ENCODE measurements around the gene NFKBIE. TPM values are rescaled to one million over a fixed set of nuclear protein-coding genes. Genes with fewer than 3 reads are reported as not detected.

Gene NFKBIE
- total RNA-seq, 2 experiments from 2014 or later, result 13.3 to 17.9 TPM

GRCh38 chr6:44285552-44286284 lies 20.4 kb upstream of the NFKBIE start:
- TF ChIP-seq, protein P1, sequence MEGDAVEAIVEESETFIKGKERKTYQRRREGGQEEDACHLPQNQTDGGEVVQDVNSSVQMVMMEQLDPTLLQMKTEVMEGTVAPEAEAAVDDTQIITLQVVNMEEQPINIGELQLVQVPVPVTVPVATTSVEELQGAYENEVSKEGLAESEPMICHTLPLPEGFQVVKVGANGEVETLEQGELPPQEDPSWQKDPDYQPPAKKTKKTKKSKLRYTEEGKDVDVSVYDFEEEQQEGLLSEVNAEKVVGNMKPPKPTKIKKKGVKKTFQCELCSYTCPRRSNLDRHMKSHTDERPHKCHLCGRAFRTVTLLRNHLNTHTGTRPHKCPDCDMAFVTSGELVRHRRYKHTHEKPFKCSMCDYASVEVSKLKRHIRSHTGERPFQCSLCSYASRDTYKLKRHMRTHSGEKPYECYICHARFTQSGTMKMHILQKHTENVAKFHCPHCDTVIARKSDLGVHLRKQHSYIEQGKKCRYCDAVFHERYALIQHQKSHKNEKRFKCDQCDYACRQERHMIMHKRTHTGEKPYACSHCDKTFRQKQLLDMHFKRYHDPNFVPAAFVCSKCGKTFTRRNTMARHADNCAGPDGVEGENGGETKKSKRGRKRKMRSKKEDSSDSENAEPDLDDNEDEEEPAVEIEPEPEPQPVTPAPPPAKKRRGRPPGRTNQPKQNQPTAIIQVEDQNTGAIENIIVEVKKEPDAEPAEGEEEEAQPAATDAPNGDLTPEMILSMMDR (IDR thresholded peaks at IDR 0.05), result no peak
- intact Hi-C loops (cut with micrococcal nuclease), result no loop called here
- POLR2A ChIA-PET, result interaction anchor here (1.1 kb wide), 1 partner anchor 15 kb away, joined by 3 read pairs; no protein-coding TSS in a partner anchor
- no peaks in the 10 kb centered on the region for H3K4me1 Mint-ChIP-seq (ENCODE audit: low read depth)
- no peaks in the 10 kb centered on the region for H3K36me3 Mint-ChIP-seq (ENCODE audit: low read depth)
- DNase-seq (no peak), ATAC-seq (no peak)
- H3K27ac Mint-ChIP-seq, result no peak overlapping the region
- CTCF ChIA-PET, result interaction anchor here (0.6 to 1.6 kb wide), 3 partner anchors 18 to 19 kb away, joined by 3 to 4 read pairs (median 3); no protein-coding TSS in a partner anchor
- H3K9me3 Mint-ChIP-seq, result no peaks in the 10 kb centered on the region
- peaks cover 37% of the 10 kb centered on the region for H3K27me3 Mint-ChIP-seq
- H3K4me3 Mint-ChIP-seq, result no peak overlapping the region

DNA sequence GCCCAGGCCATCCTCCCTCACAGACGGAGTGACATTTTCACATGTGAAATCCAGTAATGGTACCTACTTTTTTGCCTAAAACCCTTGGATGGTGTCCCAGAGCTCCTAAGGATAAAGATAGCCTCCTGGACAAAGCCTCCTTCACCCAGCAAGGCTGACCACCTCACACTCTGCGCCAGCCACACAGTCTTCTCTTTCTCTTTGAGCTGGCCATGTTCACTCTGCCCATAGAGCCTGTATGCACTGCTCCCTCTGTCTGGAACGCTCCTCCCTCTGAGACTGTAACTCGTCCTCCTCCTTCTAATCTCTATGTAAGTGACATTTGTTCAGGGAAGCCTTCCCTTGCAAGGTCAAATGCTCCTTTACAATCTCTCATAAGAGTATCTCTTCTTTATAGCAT lies 19.5 kb upstream of the NFKBIE start:
- ChIA-PET POLR2A (interaction anchor here (1.1 kb wide), 1 partner anchor 16 kb away, joined by 3 read pairs; no protein-coding TSS in a partner anchor), CTCF (interaction anchor here (0.6 to 1.6 kb wide), 2 partner anchors 17 to 20 kb away, joined by 3 read pairs; no protein-coding TSS in a partner anchor)
- H3K4me3 Mint-ChIP-seq, result no peak overlapping the region
- no peak for ATAC-seq
- H3K27me3 Mint-ChIP-seq, result peaks cover 31% of the 10 kb centered on the region
- H3K27ac Mint-ChIP-seq, result no peak overlapping the region
- no peak for DNase-seq
- no peaks in the 10 kb centered on the region for H3K9me3 Mint-ChIP-seq
- no peaks in the 10 kb centered on the region for H3K36me3 Mint-ChIP-seq (ENCODE audit: low read depth)
- TF ChIP-seq, protein P1 (IDR thresholded peaks at IDR 0.05), result no peak
- intact Hi-C loops (cut with micrococcal nuclease), result no loop called here
- H3K4me1 Mint-ChIP-seq (ENCODE audit: low read depth), result no peaks in the 10 kb centered on the region

- CTCF ChIA-PET, result interaction anchor here (1.1 to 1.6 kb wide), 2 partner anchors 16 to 54 kb away, joined by 3 read pairs; no protein-coding TSS in a partner anchor
- no peaks in the 10 kb centered on the region for H3K36me3 Mint-ChIP-seq (ENCODE audit: low read depth)
- no peaks in the 10 kb centered on the region for H3K9me3 Mint-ChIP-seq
- H3K27ac Mint-ChIP-seq, result no peak overlapping the region
- POLR2A ChIA-PET, result interaction anchor here (0.9 to 1.1 kb wide), 2 partner anchors 15 to 495 kb away, joined by 3 read pairs; no protein-coding TSS in a partner anchor
- DNase-seq (no peak), ATAC-seq (no peak)
- intact Hi-C loops (cut with micrococcal nuclease), result no loop called here
- peaks cover 34% of the 10 kb centered on the region for H3K27me3 Mint-ChIP-seq
- H3K4me3 Mint-ChIP-seq, result no peak overlapping the region
- TF ChIP-seq, protein P1 (IDR thresholded peaks at IDR 0.05), result no peak
- no peaks in the 10 kb centered on the region for H3K4me1 Mint-ChIP-seq (ENCODE audit: low read depth)
These were observed 18.8 kb upstream of the NFKBIE start for GRCh38 chr6:44284121-44284520.

- Mint-ChIP-seq H3K4me3 (no peak overlapping the region), H3K36me3 (ENCODE audit: low read depth) (no peaks in the 10 kb centered on the region), H3K27ac (no peak overlapping the region), H3K9me3 (no peaks in the 10 kb centered on the region), H3K27me3 (peaks cover 33% of the 10 kb centered on the region), H3K4me1 (ENCODE audit: low read depth) (no peaks in the 10 kb centered on the region)
- intact Hi-C loops (cut with micrococcal nuclease), result no loop called here
- TF ChIP-seq, protein P1 (IDR thresholded peaks at IDR 0.05), result no peak
- ATAC-seq, result no peak
- CTCF ChIA-PET, result interaction anchor here (0.8 to 2.1 kb wide), 4 partner anchors 11 to 58 kb away, joined by 3 to 6 read pairs (median 4); no protein-coding TSS in a partner anchor
- POLR2A ChIA-PET, result no interaction called here
- DNase-seq, result no peak
These were observed 13.7 kb upstream of the NFKBIE start for GRCh38 chr6:44278774-44279697.

All from activated CD8-positive, alpha-beta T cell treated with anti-CD3 and anti-CD28 coated beads for 36 hours (primary cell).